BJ (cell line): ENCODE data around the gene ZNF92. TPM values are rescaled to one million over a fixed set of nuclear protein-coding genes. Genes with fewer than 3 reads are reported as not detected.

Source experiments
- CTCF ChIA-PET: fragments of 350-600 bp; formaldehyde crosslinking; extraction: SDS; loops from one replicate; lab custom pipeline; 2021; ENCODE audit warnings: antibody characterized with exemption, inconsistent platforms; lab: Yijun Ruan, JAX
- POLR2A ChIA-PET: fragments of 300-600 bp; sonication (Branson Sonifier 250); formaldehyde crosslinking; extraction: SDS; loops from one replicate; lab custom pipeline; 2021; ENCODE audit warnings: antibody characterized with exemption; lab: Charles Lee
- DNase-seq: peaks from one replicate; pipeline ENCODE4 v3.0.0-alpha.2; 2011; ENCODE audit warnings: low read depth
- H3K27me3 ChIP-seq: 2 replicates; pipeline ENCODE4 v1.6.0; 2011; ENCODE audit warnings: low read length; ENCODE audit not compliant: control insufficient read depth, insufficient read depth
- H3K36me3 ChIP-seq: 2 replicates; pipeline ENCODE4 v1.5.1; 2011; ENCODE audit warnings: low read length; ENCODE audit not compliant: control insufficient read depth, insufficient read depth
- H3K4me3 ChIP-seq: 2 replicates; pipeline ENCODE4 v1.5.1; 2011; ENCODE audit warnings: low read depth, mild to moderate bottlenecking, control low read depth, low read length
- CTCF ChIP-seq: IDR thresholded peaks from 2 replicates; pipeline ENCODE4 v1.5.1; 2011; ENCODE audit warnings: low read depth, mild to moderate bottlenecking, control low read depth, inconsistent platforms, low read length, moderate library complexity; ENCODE audit not compliant: insufficient read depth
- polyA minus RNA-seq: library from RNA; depleted of rRNA, polyadenylated mRNA; stranded (reverse); fragments of >200 nt; gene quantifications from 2 replicates; pipeline ENCODE4 v1.2.3, GENCODE V29; 2011; rRNA and poly(A)+ RNA removed
- polyA plus RNA-seq: library from polyadenylated mRNA; depleted of rRNA; stranded (reverse); fragments of >200 nt; gene quantifications from 2 replicates; pipeline ENCODE4 v1.2.3, GENCODE V29; 2011; rRNA removed

ZNF92 gene
- polyA plus RNA-seq (1.3 and 2.2 TPM in 2 replicates), polyA minus RNA-seq (2.5 and 4.2 TPM in 2 replicates)

GRCh38 chr7:65373608-65374351 is at the start of gene ZNF92:
TSS of gene ZNF92 (plus strand) at chr7:65373855. CDS start at chr7:65373998, 143 bp downstream.
- H3K4me3 ChIP-seq: peak within 1 kb of the TSS; percentile 72
- H3K27me3 ChIP-seq: no peaks in the 10 kb centered on the region
- POLR2A ChIA-PET: interaction anchor here (0.6 kb wide), 1 partner anchor 328 kb away, joined by 9 read pairs; no protein-coding TSS in a partner anchor
- peak; percentile 68 for DNase-seq
- no peaks in the 10 kb centered on the region for H3K36me3 ChIP-seq
- TF ChIP-seq CTCF: no peak
- CTCF ChIA-PET: interaction anchor here (1.0 to 1.6 kb wide), 2 partner anchors 11 to 66 kb away, joined by 3 to 4 read pairs; no protein-coding TSS in a partner anchor

- Histone ChIP-seq H3K36me3 (no peaks in the 10 kb centered on the region), H3K27me3 (no peaks in the 10 kb centered on the region), H3K4me3 (no peak overlapping the region)
- DNase-seq: no peak
- ChIA-PET CTCF (no interaction called here), POLR2A (no interaction called here)
- no peak for TF ChIP-seq CTCF
These were observed 47.7 kb upstream of the ZNF92 start for GRCh38 chr7:65325793-65326432.

GRCh38 chr7:65338346-65338745 is 35.3 kb upstream of the ZNF92 start:
- Histone ChIP-seq H3K4me3 (no peak overlapping the region), H3K36me3 (no peaks in the 10 kb centered on the region), H3K27me3 (no peaks in the 10 kb centered on the region)
- CTCF ChIA-PET: no interaction called here
- no peak for TF ChIP-seq CTCF
- POLR2A ChIA-PET: no interaction called here
- DNase-seq: no peak

- DNase-seq: no peak
- ChIA-PET CTCF (no interaction called here), POLR2A (no interaction called here)
- no peak for TF ChIP-seq CTCF
- H3K27me3 ChIP-seq: no peaks in the 10 kb centered on the region
- H3K36me3 ChIP-seq: no peaks in the 10 kb centered on the region
- H3K4me3 ChIP-seq: no peak overlapping the region
These were observed 34.4 kb upstream of the ZNF92 start for GRCh38 chr7:65339257-65339656.
